ENCODE results near the gene CDK16.
A peak's percentile ranks its signal among the peaks of the same experiment; 100 is the strongest.

CDK16 gene

GRCh38 chrX:47226531-47227333 is 8.3 kb downstream of the CDK16 start:
- Mint-ChIP-seq H3K9me3 (no peaks in the 10 kb centered on the region), H3K4me1 (peaks cover 26% of the 10 kb centered on the region), H3K4me3 (no peak overlapping the region), H3K27ac (no peak overlapping the region), H3K27me3 (no peaks in the 10 kb centered on the region)
- DNase-seq = no peak
- no peak for ATAC-seq

- no peak for ATAC-seq
- H3K27ac Mint-ChIP-seq = no peak overlapping the region
Observed at GRCh38 chrX:47227334-47227583, 8.8 kb downstream of the CDK16 start.

GRCh38 chrX:47228550-47229270 is 10.2 kb downstream of the CDK16 start:
- DNase-seq = no peak
- Mint-ChIP-seq H3K9me3 (no peaks in the 10 kb centered on the region), H3K27me3 (no peaks in the 10 kb centered on the region)

More at GRCh38 chrX:47227334-47227583, 8.8 kb downstream of the CDK16 start:
- Mint-ChIP-seq H3K4me1 (peaks cover 22% of the 10 kb centered on the region), H3K4me3 (no peak overlapping the region), H3K9me3 (no peaks in the 10 kb centered on the region), H3K27me3 (no peaks in the 10 kb centered on the region)
- no peak for DNase-seq

GRCh38 chrX:47229427-47229826 is 10.9 kb downstream of the CDK16 start:
- Mint-ChIP-seq H3K27ac (no peak overlapping the region), H3K4me3 (no peak overlapping the region), H3K9me3 (no peaks in the 10 kb centered on the region), H3K4me1 (peaks cover 14% of the 10 kb centered on the region), H3K27me3 (no peaks in the 10 kb centered on the region)
- DNase-seq (no peak), ATAC-seq (no peak)

More at GRCh38 chrX:47228550-47229270, 10.2 kb downstream of the CDK16 start:
- ATAC-seq = no peak
- peak overlapping the region in 1 of 2 donors; percentile 85 for H3K27ac Mint-ChIP-seq
- H3K4me1 Mint-ChIP-seq = peaks cover 19% of the 10 kb centered on the region
- H3K4me3 Mint-ChIP-seq = no peak overlapping the region

- DNase-seq = no peak
- Mint-ChIP-seq H3K27me3 (no peaks in the 10 kb centered on the region), H3K4me3 (no peak overlapping the region), H3K27ac (no peak overlapping the region), H3K4me1 (peaks cover 16% of the 10 kb centered on the region), H3K9me3 (no peaks in the 10 kb centered on the region)
- ATAC-seq = no peak
Observed at GRCh38 chrX:47230136-47230868, 11.8 kb downstream of the CDK16 start.

- no peak for ATAC-seq
- Mint-ChIP-seq H3K4me1 (peaks cover 24% of the 10 kb centered on the region), H3K9me3 (no peaks in the 10 kb centered on the region), H3K4me3 (no peak overlapping the region), H3K27ac (peak overlapping the region; percentile 50 to 69), H3K27me3 (no peaks in the 10 kb centered on the region)
- DNase-seq = no peak
Observed at GRCh38 chrX:47231167-47231566, 12.7 kb downstream of the CDK16 start.

GRCh38 chrX:47232197-47232802 is 13.8 kb downstream of the CDK16 start:
- Mint-ChIP-seq H3K9me3 (no peaks in the 10 kb centered on the region), H3K27ac (peak overlapping the region; percentile 98 to 99), H3K27me3 (no peaks in the 10 kb centered on the region), H3K4me3 (peak overlapping the region; percentile 96 to 99), H3K4me1 (peaks cover 29% of the 10 kb centered on the region)
- ATAC-seq (no peak), DNase-seq (no peak)

- ATAC-seq (peak; percentile 57), DNase-seq (peak; percentile 59 to 68)
- peak within 1 kb of the TSS; percentile 98 to 99 for H3K27ac Mint-ChIP-seq
- H3K4me3 Mint-ChIP-seq = peak within 1 kb of the TSS; percentile 96 to 99
- no peaks in the 10 kb centered on the region for H3K27me3 Mint-ChIP-seq
- H3K9me3 Mint-ChIP-seq = no peaks in the 10 kb centered on the region
- H3K4me1 Mint-ChIP-seq = peaks cover 34% of the 10 kb centered on the region
Observed at GRCh38 chrX:47232803-47233332, 14.4 kb downstream of the CDK16 start, which contains the start of gene USP11. TSS of gene USP11 (plus strand) at chrX:47233009. CDS start at chrX:47233044, 35 bp downstream.

GRCh38 chrX:47233333-47234113 is 15.0 kb downstream of the CDK16 start:
- Mint-ChIP-seq H3K4me3 (peak overlapping the region; percentile 96 to 99), H3K27ac (peak overlapping the region; percentile 98 to 99), H3K4me1 (peaks cover 34% of the 10 kb centered on the region), H3K9me3 (no peaks in the 10 kb centered on the region), H3K27me3 (no peaks in the 10 kb centered on the region)
- DNase-seq = peak; percentile 89 to 97
- peak; percentile 94 for ATAC-seq

GRCh38 chrX:47234583-47234982 is 16.1 kb downstream of the CDK16 start:
- H3K27ac Mint-ChIP-seq = peak overlapping the region; percentile 80 to 88
- DNase-seq = no peak
- no peaks in the 10 kb centered on the region for H3K9me3 Mint-ChIP-seq
- ATAC-seq = no peak
- peak overlapping the region; percentile 57 to 96 for H3K4me3 Mint-ChIP-seq
- H3K27me3 Mint-ChIP-seq = no peaks in the 10 kb centered on the region
- H3K4me1 Mint-ChIP-seq = peaks cover 34% of the 10 kb centered on the region

GRCh38 chrX:47235691-47236103 is 17.2 kb downstream of the CDK16 start:
- peak overlapping the region; percentile 48 to 85 for H3K4me3 Mint-ChIP-seq
- H3K27ac Mint-ChIP-seq = peak overlapping the region in 1 of 2 donors; percentile 89
- H3K9me3 Mint-ChIP-seq = no peaks in the 10 kb centered on the region
- DNase-seq (no peak), ATAC-seq (no peak)
- H3K4me1 Mint-ChIP-seq = peaks cover 29% of the 10 kb centered on the region
- no peaks in the 10 kb centered on the region for H3K27me3 Mint-ChIP-seq

GRCh38 chrX:47239199-47239598 is 20.7 kb downstream of the CDK16 start:
- Mint-ChIP-seq H3K27me3 (no peaks in the 10 kb centered on the region), H3K4me1 (peaks cover 20% of the 10 kb centered on the region), H3K4me3 (no peak overlapping the region), H3K9me3 (no peaks in the 10 kb centered on the region), H3K27ac (no peak overlapping the region)
- DNase-seq (no peak), ATAC-seq (no peak)

GRCh38 chrX:47239898-47240545 is 21.5 kb downstream of the CDK16 start:
- H3K27me3 Mint-ChIP-seq = no peaks in the 10 kb centered on the region
- H3K4me3 Mint-ChIP-seq = no peak overlapping the region
- H3K9me3 Mint-ChIP-seq = no peaks in the 10 kb centered on the region
- ATAC-seq = no peak
- H3K4me1 Mint-ChIP-seq = peaks cover 20% of the 10 kb centered on the region
- DNase-seq = no peak
- H3K27ac Mint-ChIP-seq = no peak overlapping the region

GRCh38 chrX:47240619-47241018 is 22.1 kb downstream of the CDK16 start:
- ATAC-seq (no peak), DNase-seq (no peak)
- Mint-ChIP-seq H3K4me3 (no peak overlapping the region), H3K9me3 (no peaks in the 10 kb centered on the region), H3K4me1 (peaks cover 15% of the 10 kb centered on the region), H3K27ac (no peak overlapping the region), H3K27me3 (no peaks in the 10 kb centered on the region)
